ENCODE data around the gene BCL7A.
"Not testable (repeated sequence)": the region's sequence is repeated elsewhere in the genome, so short reads cannot be mapped to it uniquely, and the experiment has no call there.

Gene BCL7A

DNA sequence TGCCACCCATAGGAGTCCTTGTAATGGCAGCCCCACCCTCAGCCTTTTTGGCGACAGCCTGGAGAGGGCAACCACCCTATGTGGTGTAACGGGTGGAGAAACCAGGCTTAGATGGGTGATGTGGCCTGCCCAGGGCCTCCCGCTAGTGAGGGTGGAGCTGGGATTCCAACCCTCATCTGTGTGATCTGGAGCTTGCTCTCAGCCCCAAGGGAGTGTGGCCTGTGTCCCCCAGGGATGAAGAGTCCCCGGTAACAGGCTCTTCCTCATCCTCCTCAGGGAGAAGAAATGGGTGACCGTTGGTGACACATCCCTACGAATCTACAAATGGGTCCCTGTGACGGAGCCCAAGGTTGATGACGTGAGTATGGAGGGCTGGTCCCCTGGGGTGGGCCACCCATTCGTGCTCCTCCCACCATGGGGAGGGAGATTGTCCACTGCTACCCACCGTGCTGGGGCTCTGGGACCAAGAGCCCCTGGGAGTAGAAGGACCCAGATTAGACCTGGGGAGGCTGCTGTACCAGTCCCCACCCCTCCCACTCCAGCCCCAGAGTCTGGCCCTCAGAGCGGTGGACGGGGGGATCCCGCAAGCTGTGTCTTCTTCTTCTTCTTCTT lies 8.8 kb downstream of the BCL7A start:
- ChIA-PET CTCF (interaction anchor here (1.5 to 1.7 kb wide), 3 partner anchors 10 to 112 kb away, joined by 4 to 6 read pairs (median 4); partner anchors contain the start of gene CFAP251), POLR2A (no interaction called here)
- TF ChIP-seq, protein P1, sequence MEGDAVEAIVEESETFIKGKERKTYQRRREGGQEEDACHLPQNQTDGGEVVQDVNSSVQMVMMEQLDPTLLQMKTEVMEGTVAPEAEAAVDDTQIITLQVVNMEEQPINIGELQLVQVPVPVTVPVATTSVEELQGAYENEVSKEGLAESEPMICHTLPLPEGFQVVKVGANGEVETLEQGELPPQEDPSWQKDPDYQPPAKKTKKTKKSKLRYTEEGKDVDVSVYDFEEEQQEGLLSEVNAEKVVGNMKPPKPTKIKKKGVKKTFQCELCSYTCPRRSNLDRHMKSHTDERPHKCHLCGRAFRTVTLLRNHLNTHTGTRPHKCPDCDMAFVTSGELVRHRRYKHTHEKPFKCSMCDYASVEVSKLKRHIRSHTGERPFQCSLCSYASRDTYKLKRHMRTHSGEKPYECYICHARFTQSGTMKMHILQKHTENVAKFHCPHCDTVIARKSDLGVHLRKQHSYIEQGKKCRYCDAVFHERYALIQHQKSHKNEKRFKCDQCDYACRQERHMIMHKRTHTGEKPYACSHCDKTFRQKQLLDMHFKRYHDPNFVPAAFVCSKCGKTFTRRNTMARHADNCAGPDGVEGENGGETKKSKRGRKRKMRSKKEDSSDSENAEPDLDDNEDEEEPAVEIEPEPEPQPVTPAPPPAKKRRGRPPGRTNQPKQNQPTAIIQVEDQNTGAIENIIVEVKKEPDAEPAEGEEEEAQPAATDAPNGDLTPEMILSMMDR (IDR thresholded peaks at IDR 0.05; ENCODE audit: control extremely low read depth, extremely low read depth, low read depth, missing control alignments): no peak
- no peak for DNase-seq (ENCODE audit: extremely low spot score)

- ChIA-PET POLR2A (no interaction called here), CTCF (interaction anchor here (0.8 to 2.4 kb wide), 6 partner anchors 8 to 237 kb away, joined by 3 to 8 read pairs (median 4); partner anchors contain the start of gene CFAP251)
- peak; percentile 70 for DNase-seq (ENCODE audit: extremely low spot score)
- TF ChIP-seq, protein P1 (IDR thresholded peaks at IDR 0.05; ENCODE audit: control extremely low read depth, extremely low read depth, low read depth, missing control alignments): peak; percentile 54
Measured at GRCh38 chr12:122031342-122032216, 9.9 kb downstream of the BCL7A start.

GRCh38 chr12:122032580-122032979 lies 10.9 kb downstream of the BCL7A start:
- DNase-seq (ENCODE audit: extremely low spot score): no peak
- TF ChIP-seq, protein P1 (IDR thresholded peaks at IDR 0.05; ENCODE audit: control extremely low read depth, extremely low read depth, low read depth, missing control alignments): no peak
- ChIA-PET POLR2A (no interaction called here), CTCF (interaction anchor here (0.8 to 2.4 kb wide), 6 partner anchors 9 to 238 kb away, joined by 3 to 8 read pairs (median 4); no protein-coding TSS in a partner anchor)

DNA sequence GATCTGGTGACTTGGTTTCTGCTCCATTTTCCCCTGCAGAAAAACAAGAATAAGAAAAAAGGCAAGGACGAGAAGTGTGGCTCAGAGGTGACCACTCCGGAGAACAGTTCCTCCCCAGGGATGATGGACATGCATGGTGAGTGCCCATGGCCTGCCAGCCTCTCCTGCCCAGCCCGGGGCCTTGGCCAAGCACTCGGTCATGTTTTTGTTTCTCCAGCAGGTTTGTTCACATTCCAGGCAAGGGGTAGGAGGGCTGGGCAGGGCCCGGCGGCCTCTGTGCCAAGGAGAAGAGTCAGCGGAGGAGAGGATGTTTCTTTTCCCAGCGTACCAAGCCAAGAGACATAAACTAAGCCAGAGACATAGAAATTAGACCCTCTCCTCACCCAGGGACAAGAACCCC lies 13.6 kb downstream of the BCL7A start:
- CTCF ChIA-PET: interaction anchor here (1.0 kb wide), 1 partner anchor 29 kb away, joined by 3 read pairs; no protein-coding TSS in a partner anchor
- TF ChIP-seq, protein P1 (IDR thresholded peaks at IDR 0.05; ENCODE audit: control extremely low read depth, extremely low read depth, low read depth, missing control alignments): no peak
- no peak for DNase-seq (ENCODE audit: extremely low spot score)
- POLR2A ChIA-PET: no interaction called here

- ChIA-PET CTCF (interaction anchor here (0.6 to 1.7 kb wide), 4 partner anchors 12 to 80 kb away, joined by 3 to 5 read pairs (median 3); no protein-coding TSS in a partner anchor), POLR2A (no interaction called here)
- TF ChIP-seq, protein P1 (IDR thresholded peaks at IDR 0.05; ENCODE audit: control extremely low read depth, extremely low read depth, low read depth, missing control alignments): no peak
- DNase-seq (ENCODE audit: extremely low spot score): no peak
Measured at GRCh38 chr12:122036153-122036552, 14.5 kb downstream of the BCL7A start.

- ChIA-PET CTCF (no interaction called here), POLR2A (no interaction called here)
- TF ChIP-seq, protein P1 (IDR thresholded peaks at IDR 0.05; ENCODE audit: control extremely low read depth, extremely low read depth, low read depth, missing control alignments): no peak
- no peak for DNase-seq (ENCODE audit: extremely low spot score)
Measured at GRCh38 chr12:122040579-122041386, 19.1 kb downstream of the BCL7A start.

DNA sequence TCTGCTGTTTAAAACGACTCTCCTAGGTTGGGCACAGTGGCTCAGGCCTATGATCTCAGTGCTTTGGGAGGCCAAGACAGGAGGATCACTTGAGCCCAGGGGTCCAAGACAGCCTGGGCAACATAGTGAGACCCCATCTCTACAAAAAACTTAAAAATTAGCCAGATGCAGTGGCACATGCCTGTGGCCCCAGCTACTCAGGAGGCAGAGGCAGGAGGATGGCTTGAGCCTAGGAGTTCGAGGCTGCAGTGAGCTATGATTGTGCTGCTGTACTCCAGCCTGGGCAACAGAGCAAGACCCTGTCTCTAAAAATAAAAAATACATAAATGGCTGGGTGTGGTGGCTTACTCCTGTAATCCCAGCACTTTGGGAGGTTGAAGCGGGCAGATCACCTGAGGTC lies 19.8 kb downstream of the BCL7A start:
- CTCF ChIA-PET: interaction anchor here (1.3 kb wide), 1 partner anchor 9 kb away, joined by 4 read pairs; no protein-coding TSS in a partner anchor
- POLR2A ChIA-PET; DNase-seq (ENCODE audit: extremely low spot score): not testable (repeated sequence)
